UCSD-AML1 (cell line): ENCODE measurements around the gene CD34.
"Not testable (repeated sequence)": the region's sequence is repeated elsewhere in the genome, so short reads cannot be mapped to it uniquely, and the experiment has no call there.

Source experiments
- DNase-seq: peaks from one replicate; lab custom pipeline; 2025; ENCODE audit not compliant: unreplicated experiment; lab: John Stamatoyannopoulos, UW

The CD34 gene

GRCh38 chr1:207877914-207878313 lies 33.0 kb downstream of the CD34 start:
- not testable (repeated sequence) for DNase-seq

GRCh38 chr1:207876131-207876530 lies 34.8 kb downstream of the CD34 start:
- no peak for DNase-seq

- DNase-seq = no peak
Measured at GRCh38 chr1:207875532-207875931, 35.4 kb downstream of the CD34 start.

GRCh38 chr1:207873055-207873890 lies 37.7 kb downstream of the CD34 start:
- DNase-seq = peak; percentile 60

GRCh38 chr1:207872621-207873020 lies 38.3 kb downstream of the CD34 start:
- DNase-seq = no peak

- no peak for DNase-seq
Measured at GRCh38 chr1:207871117-207871649, 39.7 kb downstream of the CD34 start.

GRCh38 chr1:207870306-207871031 lies 40.5 kb downstream of the CD34 start:
- DNase-seq = no peak

GRCh38 chr1:207869859-207870258 lies 41.1 kb downstream of the CD34 start:
- DNase-seq = no peak

- peak; percentile 83 for DNase-seq
Measured at GRCh38 chr1:207868774-207869721, 41.9 kb downstream of the CD34 start.

GRCh38 chr1:207868251-207868773 lies 42.6 kb downstream of the CD34 start:
- DNase-seq = no peak

GRCh38 chr1:207867136-207868109 lies 43.5 kb downstream of the CD34 start:
- DNase-seq = no peak

- no peak for DNase-seq
Measured at GRCh38 chr1:207866471-207867135, 44.3 kb downstream of the CD34 start.

- DNase-seq = peak; percentile 58
Measured at GRCh38 chr1:207863893-207864535, 46.9 kb downstream of the CD34 start.

- no peak for DNase-seq
Measured at GRCh38 chr1:207862241-207862787, 48.6 kb downstream of the CD34 start.

GRCh38 chr1:207861442-207862177 lies 49.3 kb downstream of the CD34 start:
- DNase-seq = no peak

GRCh38 chr1:207860531-207860930 lies 50.4 kb downstream of the CD34 start:
- DNase-seq = no peak

GRCh38 chr1:207858806-207859205 lies 52.1 kb downstream of the CD34 start:
- no peak for DNase-seq
